ENCODE results near the gene CNKSR3. TPM values are rescaled to one million over a fixed set of nuclear protein-coding genes. Genes with fewer than 3 reads are reported as not detected.

The CNKSR3 gene
- total and polyA plus RNA-seq, 2 of the 8 experiments (the other 6 are each of a cell fraction or from before 2014, with no cell fraction given) = 1.2 to 6.2 TPM

DNA sequence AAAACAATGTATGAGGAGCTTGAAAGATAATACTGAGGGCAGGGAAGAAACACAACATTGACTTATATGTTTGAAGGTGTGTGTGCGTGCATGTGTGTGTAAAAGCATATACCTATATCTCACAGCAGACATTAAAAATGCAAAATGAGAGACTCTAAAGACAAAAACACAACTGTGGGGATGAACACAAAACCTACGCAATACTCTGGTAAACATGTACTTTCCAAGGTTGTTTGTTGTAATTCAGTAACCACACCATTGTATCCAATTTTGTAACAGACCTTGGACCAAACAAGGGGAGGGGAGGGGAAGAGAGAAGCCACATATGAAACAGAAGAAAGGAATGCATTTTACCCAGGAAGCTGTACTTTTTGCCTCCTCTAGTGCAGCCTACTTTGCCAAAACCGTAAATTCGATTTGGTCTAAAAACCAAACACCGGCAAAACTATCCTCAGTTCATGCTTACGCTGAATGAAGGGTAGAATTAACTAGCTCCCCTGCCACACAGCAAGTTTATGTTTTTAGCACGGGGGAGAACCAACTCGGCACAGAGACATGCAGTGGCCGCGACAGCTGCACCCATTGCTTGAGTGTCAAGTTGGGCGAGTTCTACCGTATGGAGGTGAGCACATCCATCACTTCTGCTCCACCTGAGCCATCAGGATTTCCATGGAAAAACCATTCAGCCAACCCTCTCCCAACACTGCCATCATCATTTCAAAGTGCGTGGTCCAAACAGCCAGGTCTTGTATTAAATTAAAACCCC, 50.0 kb downstream of the CNKSR3 start:
- Histone ChIP-seq H3K79me2 (ENCODE audit: control insufficient read depth in 1 of 2, insufficient read depth in 2 of 2, low read length in 2 of 2) (no peaks in the 10 kb centered on the region), H2BK120ac (replicated peaks; ENCODE audit: low read depth, low read length) (no peak overlapping the region), H2BK15ac (ENCODE audit: low read length) (no peak overlapping the region), H4K8ac (ENCODE audit: extremely low read depth, insufficient read depth, low read length) (no peak overlapping the region), H3K23me2 (ENCODE audit: low read depth, low read length) (no peaks in the 10 kb centered on the region), H3K23ac (ENCODE audit: insufficient read length) (no peak overlapping the region), H2BK5ac (ENCODE audit: low read depth, low read length) (no peak overlapping the region), H3K27me3 (replicated peaks in 1 of 4; ENCODE audit: control insufficient read depth in 3 of 4, extremely low read depth in 1 of 4, insufficient read depth in 3 of 4, low read length in 3 of 4) (no peaks in the 10 kb centered on the region), H3K9me3 (ENCODE audit: insufficient read depth in 2 of 2, low read depth in 1 of 2, low read length in 1 of 2) (no peaks in the 10 kb centered on the region), H2AK5ac (ENCODE audit: low read depth, low read length) (no peak overlapping the region), H2BK20ac (ENCODE audit: low read length) (no peak overlapping the region), H3K14ac (ENCODE audit: insufficient read length) (no peak overlapping the region), H3K18ac (ENCODE audit: extremely low read depth, low read length) (no peak overlapping the region), H2AFZ (ENCODE audit: low read length) (no peak overlapping the region), H4K20me1 (replicated peaks in 1 of 2; ENCODE audit: control insufficient read depth in 1 of 2, insufficient read depth in 2 of 2, low read length in 2 of 2) (no peaks in the 10 kb centered on the region), H4K91ac (replicated peaks; ENCODE audit: insufficient read length, low read length) (no peak overlapping the region), H2BK12ac (ENCODE audit: low read depth, low read length) (no peak overlapping the region), H3K36me3 (ENCODE audit: control insufficient read depth in 2 of 4, insufficient read depth in 4 of 4, low read length in 3 of 4) (no peaks in the 10 kb centered on the region), H3K4me2 (ENCODE audit: insufficient read depth in 1 of 2, low read depth in 2 of 2, low read length in 2 of 2) (no peak overlapping the region), H3K4me1 (replicated peaks in 1 of 4; ENCODE audit: control insufficient read depth in 3 of 4, insufficient read depth in 4 of 4, low read length in 3 of 4) (peaks cover 0 to 6% (median 1%) of the 10 kb centered on the region in 4 experiments; a peak in 2 of 7 replicates), H3K27ac (ENCODE audit: low read depth, low read length) (no peak overlapping the region), H3K9ac (replicated peaks in 1 of 4; ENCODE audit: extremely low read depth in 1 of 4, low read depth in 3 of 4, low read length in 3 of 4) (no peak overlapping the region), H4K5ac (ENCODE audit: insufficient read length, low read depth, low read length) (no peak overlapping the region), H3K4ac (replicated peaks; ENCODE audit: insufficient read length, low read depth, low read length) (no peak overlapping the region), H3K79me1 (ENCODE audit: low read depth, low read length) (peaks cover 3% of the 10 kb centered on the region; the same call in 1 of the 2 replicates), H3K56ac (replicated peaks; ENCODE audit: insufficient read length, low read depth, low read length) (no peak overlapping the region), H3K4me3 (ENCODE audit: extremely low read depth in 1 of 4, insufficient read depth in 2 of 4, low read depth in 3 of 4, low read length in 4 of 4) (no peak overlapping the region)
- DNase-seq (ENCODE audit: low read depth in 1 of 2, low spot score in 2 of 2) (no peak), FAIRE-seq (peak; percentile 36)
- ChIA-PET CTCF (ENCODE audit: partially characterized antibody) (interaction anchor here (1.2 kb wide), 1 partner anchor 14 kb away, joined by 4 read pairs; no protein-coding TSS in a partner anchor), POLR2A (ENCODE audit: partially characterized antibody) (no interaction called here)
- 88% methylated on average over 13 of the region's 13 CpGs; no CpG with 5 or more reads in 1 of the 2 experiments for WGBS, 2 experiments (ENCODE audit: extremely low coverage in 1 of 2, insufficient coverage in 1 of 2, insufficient read length in 1 of 2, insufficient replicate concordance in 2 of 2, low coverage in 1 of 2, low lambda C conversion rate in 2 of 2, missing lambda C conversion rate in 1 of 2)
- TF ChIP-seq E2F6 (IDR thresholded peaks at IDR 0.05) (no peak), BACH1 (IDR thresholded peaks at IDR 0.05; ENCODE audit: low read length) (no peak), HDAC2 (IDR thresholded peaks at IDR 0.05; ENCODE audit: borderline replicate concordance in 1 of 2, low read depth in 2 of 2, low read length in 2 of 2) (no peak), CBX5 (IDR thresholded peaks at IDR 0.05; ENCODE audit: low read depth, low read length) (no peak), RFX5 (IDR thresholded peaks at IDR 0.05; ENCODE audit: borderline replicate concordance, low read depth, low read length) (no peak), PHF8 (conservative IDR thresholded peaks at IDR 0.05; ENCODE audit: low read depth, low read length) (no peak), SIN3A (conservative IDR thresholded peaks at IDR 0.05 in 1 of 2, IDR thresholded peaks at IDR 0.05 in 1 of 2; ENCODE audit: low read depth in 1 of 2, low read length in 2 of 2) (no peak), KDM4A (IDR thresholded peaks at IDR 0.05; ENCODE audit: low read depth, low read length, severe bottlenecking) (no peak), EZH2 (IDR thresholded peaks at IDR 0.05; ENCODE audit: low read depth, low read length, severe bottlenecking) (no peak), FOSL1 (IDR thresholded peaks at IDR 0.05; ENCODE audit: insufficient read depth, low read depth, low read length) (no peak), TEAD4 (IDR thresholded peaks at IDR 0.05; ENCODE audit: low read depth, low read length) (no peak)
